ENCODE measurements around the gene WWTR1. TPM values are rescaled to one million over a fixed set of nuclear protein-coding genes. Genes with fewer than 3 reads are reported as not detected.

The WWTR1 gene
- total RNA-seq, 1 donor from 2014 or later: 98.0 TPM

DNA sequence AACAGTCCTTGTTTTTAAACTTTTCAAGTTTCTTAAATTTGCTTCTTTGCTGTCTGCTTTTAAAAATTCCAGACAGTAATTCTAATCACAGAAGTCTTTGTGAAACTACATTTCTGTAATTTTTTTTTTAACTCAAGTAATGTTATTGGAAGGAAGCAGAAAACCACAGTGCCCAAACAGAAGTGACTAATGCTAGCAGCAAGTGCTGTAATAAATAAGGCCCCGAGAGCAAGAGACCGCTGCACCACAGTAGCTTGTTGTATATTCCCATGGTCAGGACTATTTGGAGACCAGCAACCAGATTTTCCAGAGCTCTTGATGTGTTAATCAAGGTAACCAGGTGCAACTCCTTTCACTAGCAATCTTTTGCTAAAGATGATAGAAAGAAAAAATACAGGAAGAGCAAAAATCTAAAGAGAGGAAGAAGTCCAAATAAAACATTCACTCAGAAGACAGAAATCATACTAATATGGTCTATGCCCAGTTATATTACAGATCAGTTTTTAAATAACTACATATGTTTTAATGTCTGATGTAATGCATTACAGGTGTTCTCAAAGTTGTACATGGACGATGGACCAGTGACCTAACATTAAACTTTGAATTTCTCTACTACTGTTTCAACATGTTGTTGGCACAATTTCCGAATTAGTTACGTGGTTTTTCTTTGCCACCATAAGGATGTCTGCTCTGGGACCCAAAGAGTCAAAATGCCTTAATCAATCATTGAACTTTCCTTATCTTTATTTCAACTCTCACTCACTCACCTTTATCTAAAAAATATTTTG, 36.4 kb downstream of the WWTR1 start:
- Mint-ChIP-seq H3K4me3 (no peak overlapping the region), H3K27ac (peak overlapping the region; percentile 87), H3K4me1 (peaks cover 51% of the 10 kb centered on the region), H3K9me3 (no peaks in the 10 kb centered on the region), H3K27me3 (ENCODE audit: low read depth) (no peaks in the 10 kb centered on the region), H3K36me3 (peaks cover 2% of the 10 kb centered on the region)
- TF ChIP-seq, protein P1, sequence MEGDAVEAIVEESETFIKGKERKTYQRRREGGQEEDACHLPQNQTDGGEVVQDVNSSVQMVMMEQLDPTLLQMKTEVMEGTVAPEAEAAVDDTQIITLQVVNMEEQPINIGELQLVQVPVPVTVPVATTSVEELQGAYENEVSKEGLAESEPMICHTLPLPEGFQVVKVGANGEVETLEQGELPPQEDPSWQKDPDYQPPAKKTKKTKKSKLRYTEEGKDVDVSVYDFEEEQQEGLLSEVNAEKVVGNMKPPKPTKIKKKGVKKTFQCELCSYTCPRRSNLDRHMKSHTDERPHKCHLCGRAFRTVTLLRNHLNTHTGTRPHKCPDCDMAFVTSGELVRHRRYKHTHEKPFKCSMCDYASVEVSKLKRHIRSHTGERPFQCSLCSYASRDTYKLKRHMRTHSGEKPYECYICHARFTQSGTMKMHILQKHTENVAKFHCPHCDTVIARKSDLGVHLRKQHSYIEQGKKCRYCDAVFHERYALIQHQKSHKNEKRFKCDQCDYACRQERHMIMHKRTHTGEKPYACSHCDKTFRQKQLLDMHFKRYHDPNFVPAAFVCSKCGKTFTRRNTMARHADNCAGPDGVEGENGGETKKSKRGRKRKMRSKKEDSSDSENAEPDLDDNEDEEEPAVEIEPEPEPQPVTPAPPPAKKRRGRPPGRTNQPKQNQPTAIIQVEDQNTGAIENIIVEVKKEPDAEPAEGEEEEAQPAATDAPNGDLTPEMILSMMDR (IDR thresholded peaks at IDR 0.05; ENCODE audit: unreplicated experiment): no peak
- no peak for DNase-seq (ENCODE audit: low spot score in 2 of 2, unreplicated experiment in 2 of 2)

DNA sequence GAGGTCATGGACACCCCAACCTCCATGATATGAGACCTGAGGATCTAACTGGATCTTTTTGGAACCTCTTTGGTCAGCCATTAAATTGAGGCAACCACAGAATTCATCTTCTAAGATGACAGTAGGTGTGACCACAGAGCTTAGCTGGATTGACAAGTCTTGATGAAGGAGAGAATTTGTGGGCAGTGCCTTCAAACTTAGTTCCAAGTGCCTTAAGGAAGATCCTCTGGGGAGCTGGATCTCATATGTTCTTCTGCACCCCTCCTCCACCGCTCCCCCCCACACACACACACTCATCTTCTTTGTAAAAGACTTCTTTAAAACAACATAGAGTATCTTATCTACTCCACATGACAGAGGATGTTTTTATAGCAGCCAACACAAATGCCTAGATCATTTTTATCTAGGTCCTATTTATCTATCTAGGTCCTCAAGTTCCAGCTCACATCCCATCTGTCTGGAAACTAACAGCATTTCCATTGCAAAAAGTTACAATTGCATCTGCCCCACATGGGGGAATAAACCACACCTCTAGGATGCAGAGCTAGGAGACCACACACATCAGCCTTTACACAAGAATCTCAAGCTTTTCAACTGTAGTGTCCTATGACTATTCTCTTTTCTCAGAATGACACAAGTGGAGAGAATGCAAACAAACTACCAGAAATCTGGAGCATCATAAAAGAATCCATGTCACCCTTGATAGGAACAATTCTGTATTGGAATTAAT, 37.4 kb downstream of the WWTR1 start:
- H3K27me3 Mint-ChIP-seq (ENCODE audit: low read depth): no peaks in the 10 kb centered on the region
- H3K27ac Mint-ChIP-seq: peak overlapping the region; percentile 24

DNA sequence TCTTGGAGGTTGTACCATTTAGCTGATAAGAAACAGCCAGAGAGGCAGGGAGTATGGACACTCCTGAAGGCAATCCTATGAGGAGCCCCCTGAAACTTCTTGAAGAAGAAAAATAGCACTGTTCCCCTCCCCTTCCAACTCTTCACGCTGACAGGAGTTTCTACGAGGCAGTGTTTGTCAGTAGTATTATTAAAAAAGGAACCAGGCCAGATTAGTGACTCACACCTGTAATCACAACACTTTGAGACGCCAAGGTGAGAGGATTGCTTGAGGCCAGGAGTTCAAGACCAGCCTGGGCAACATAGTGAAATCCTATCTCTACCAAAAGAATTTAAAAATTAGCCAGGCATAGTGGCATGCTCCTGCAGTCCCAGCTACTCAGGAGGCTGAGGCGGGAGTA, 38.7 kb downstream of the WWTR1 start:
- peaks cover 6% of the 10 kb centered on the region for H3K36me3 Mint-ChIP-seq
- no peak overlapping the region for H3K4me3 Mint-ChIP-seq
- TF ChIP-seq, protein P1 (IDR thresholded peaks at IDR 0.05; ENCODE audit: unreplicated experiment): no peak
- no peaks in the 10 kb centered on the region for H3K9me3 Mint-ChIP-seq
- DNase-seq (ENCODE audit: low spot score in 2 of 2, unreplicated experiment in 2 of 2): no peak
- no peaks in the 10 kb centered on the region for H3K27me3 Mint-ChIP-seq (ENCODE audit: low read depth)
- peak overlapping the region; percentile 61 for H3K27ac Mint-ChIP-seq
- peaks cover 52% of the 10 kb centered on the region for H3K4me1 Mint-ChIP-seq

More for the DNA sequence above, 37.4 kb downstream of the WWTR1 start:
- no peak overlapping the region for H3K4me3 Mint-ChIP-seq
- H3K9me3 Mint-ChIP-seq: no peaks in the 10 kb centered on the region
- TF ChIP-seq, protein P1 (IDR thresholded peaks at IDR 0.05; ENCODE audit: unreplicated experiment): no peak
- H3K36me3 Mint-ChIP-seq: peaks cover 4% of the 10 kb centered on the region
- DNase-seq (ENCODE audit: low spot score in 2 of 2, unreplicated experiment in 2 of 2): no peak
- H3K4me1 Mint-ChIP-seq: peaks cover 52% of the 10 kb centered on the region

DNA sequence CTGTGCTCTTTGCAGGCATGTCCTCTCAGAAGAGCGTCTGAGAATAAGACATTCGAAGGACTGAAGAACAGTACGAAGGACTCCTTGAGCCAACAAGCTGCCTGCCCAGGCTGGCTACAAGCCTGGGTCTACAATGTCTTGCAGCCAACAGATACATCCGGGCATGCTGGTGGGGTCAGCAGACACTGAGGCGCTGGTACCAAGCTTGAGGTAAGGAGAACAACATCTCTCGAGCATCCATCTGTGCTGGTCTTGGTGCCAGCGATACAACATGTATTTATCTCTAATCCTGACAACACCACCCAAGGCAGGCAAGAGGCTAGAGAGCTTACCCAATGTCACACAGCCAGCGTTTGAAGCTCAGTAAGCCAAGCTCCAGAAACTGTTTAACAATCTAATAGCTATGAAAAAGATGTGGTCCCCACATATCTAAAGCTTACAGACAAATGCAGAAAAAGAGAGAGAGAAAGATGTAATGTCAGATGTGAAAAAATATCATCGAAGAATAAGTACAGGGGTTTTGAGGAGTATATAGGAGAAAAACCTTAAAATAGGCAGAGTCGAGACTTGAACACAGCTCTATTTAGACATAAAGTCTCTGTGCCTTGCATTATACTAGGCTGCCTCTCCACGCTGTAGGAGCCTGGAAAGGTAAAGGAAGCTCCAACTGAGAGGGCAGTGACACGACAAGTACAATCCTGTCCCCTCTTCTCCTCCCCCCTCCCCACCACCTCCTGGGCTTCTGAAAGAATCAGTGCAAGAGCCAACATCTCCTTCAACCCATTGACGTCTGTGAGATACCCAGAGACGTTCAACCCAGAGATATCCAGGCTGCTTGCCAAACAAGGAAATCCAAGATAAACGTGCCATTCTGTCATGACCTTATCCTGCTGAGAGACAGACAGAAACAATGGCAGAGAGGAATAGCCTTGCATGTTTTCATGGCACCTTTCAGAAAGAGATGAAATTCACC, 39.4 kb downstream of the WWTR1 start:
- no peaks in the 10 kb centered on the region for H3K9me3 Mint-ChIP-seq
- H3K27me3 Mint-ChIP-seq (ENCODE audit: low read depth): no peaks in the 10 kb centered on the region
- H3K36me3 Mint-ChIP-seq: peaks cover 6% of the 10 kb centered on the region
- H3K4me3 Mint-ChIP-seq: no peak overlapping the region
- peak overlapping the region; percentile 61 for H3K27ac Mint-ChIP-seq
- DNase-seq (ENCODE audit: low spot score in 2 of 2, unreplicated experiment in 2 of 2): no peak
- TF ChIP-seq, protein P1 (IDR thresholded peaks at IDR 0.05; ENCODE audit: unreplicated experiment): no peak
- H3K4me1 Mint-ChIP-seq: peaks cover 52% of the 10 kb centered on the region

DNA sequence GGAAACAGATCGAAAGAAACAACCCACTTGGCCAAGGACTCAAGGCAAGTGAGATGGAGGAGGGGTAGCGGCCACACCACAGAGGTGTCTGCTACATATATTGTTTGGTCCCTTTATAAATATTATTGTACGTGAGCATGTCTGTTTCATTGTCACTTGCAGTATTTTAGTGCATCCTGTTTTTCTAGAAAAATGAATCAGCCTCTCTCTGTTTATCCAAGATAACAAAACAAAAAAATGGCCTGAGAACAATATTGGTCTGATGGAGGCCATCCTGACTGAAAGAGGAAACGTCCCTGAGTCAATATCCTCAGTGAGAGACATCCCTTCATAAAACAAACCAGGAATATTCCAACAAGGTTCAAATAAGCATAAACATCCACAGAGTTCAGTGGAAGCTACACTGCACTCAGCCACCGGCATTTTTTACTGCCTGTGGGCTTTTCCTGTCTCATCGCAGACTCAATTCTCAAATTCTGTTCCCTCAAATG, 42.0 kb downstream of the WWTR1 start:
- no peaks in the 10 kb centered on the region for H3K27me3 Mint-ChIP-seq (ENCODE audit: low read depth)
- TF ChIP-seq, protein P1 (IDR thresholded peaks at IDR 0.05; ENCODE audit: unreplicated experiment): no peak
- H3K9me3 Mint-ChIP-seq: no peaks in the 10 kb centered on the region
- peaks cover 6% of the 10 kb centered on the region for H3K36me3 Mint-ChIP-seq
- no peak for DNase-seq (ENCODE audit: low spot score in 2 of 2, unreplicated experiment in 2 of 2)
- peaks cover 38% of the 10 kb centered on the region for H3K4me1 Mint-ChIP-seq
- H3K4me3 Mint-ChIP-seq: no peak overlapping the region
- peak overlapping the region; percentile 42 for H3K27ac Mint-ChIP-seq
